GM10248 (cell line): ENCODE data around the gene CPN1.

Source experiments
- CTCF ChIA-PET: fragments of 300-600 bp; sonication (Branson Sonifier 250); formaldehyde crosslinking; extraction: SDS; loops from one replicate; lab custom pipeline; 2021; ENCODE audit warnings: antibody characterized with exemption; lab: Yijun Ruan, JAX
- POLR2A ChIA-PET: fragments of 350-650 bp; sonication (Branson Sonifier 250); formaldehyde crosslinking; extraction: SDS; loops from one replicate; lab custom pipeline; 2020; ENCODE audit warnings: antibody characterized with exemption; lab: Yijun Ruan, JAX
- DNase-seq: peaks from one replicate; pipeline ENCODE4 v3.0.0; 2012; ENCODE audit errors: extremely low spot score
- CTCF ChIP-seq: IDR thresholded peaks from 2 replicates; pipeline ENCODE4 v1.5.1; 2012; ENCODE audit warnings: mild to moderate bottlenecking, low read depth; ENCODE audit errors: extremely low read depth, missing control alignments, control extremely low read depth

The CPN1 gene

GRCh38 chr10:100065084-100065660 lies 16.5 kb downstream of the CPN1 start:
- ChIA-PET CTCF (interaction anchor here (0.8 to 1.0 kb wide), 2 partner anchors 19 to 220 kb away, joined by 3 to 5 read pairs; no protein-coding TSS in a partner anchor), POLR2A (no interaction called here)
- no peak for TF ChIP-seq CTCF
- no peak for DNase-seq

GRCh38 chr10:100061401-100061800 lies 20.3 kb downstream of the CPN1 start:
- POLR2A ChIA-PET, result no interaction called here
- no peak for DNase-seq
- no peak for TF ChIP-seq CTCF
- CTCF ChIA-PET, result interaction anchor here (1.6 to 2.8 kb wide), 2 partner anchors 15 to 216 kb away, joined by 4 to 23 read pairs; no protein-coding TSS in a partner anchor

- ChIA-PET CTCF (interaction anchor here (1.3 to 1.4 kb wide), 3 partner anchors 10 to 213 kb away, joined by 4 read pairs; no protein-coding TSS in a partner anchor), POLR2A (no interaction called here)
- DNase-seq, result no peak
- no peak for TF ChIP-seq CTCF
Measured at GRCh38 chr10:100057948-100058347, 23.7 kb downstream of the CPN1 start.

GRCh38 chr10:100053686-100054460 lies 27.8 kb downstream of the CPN1 start:
- no peak for DNase-seq
- ChIA-PET POLR2A (no interaction called here), CTCF (interaction anchor here (1.5 to 13.2 kb wide), 4 partner anchors 8 to 207 kb away, joined by 3 to 231 read pairs (median 8); no protein-coding TSS in a partner anchor)
- TF ChIP-seq CTCF, result no peak

- POLR2A ChIA-PET, result no interaction called here
- peak; percentile 87 for TF ChIP-seq CTCF
- peak; percentile 73 for DNase-seq
- CTCF ChIA-PET, result interaction anchor here (0.6 to 13.2 kb wide), 70 partner anchors 8 to 611 kb away, joined by 3 to 231 read pairs (median 4); partner anchors contain the start of genes CUTC and DNMBP
Measured at GRCh38 chr10:100046021-100046486, 35.6 kb downstream of the CPN1 start.

GRCh38 chr10:100045592-100045991 lies 36.1 kb downstream of the CPN1 start:
- POLR2A ChIA-PET, result interaction anchor here (0.5 kb wide), 1 partner anchor 30 kb away, joined by 3 read pairs; no protein-coding TSS in a partner anchor
- DNase-seq, result no peak
- TF ChIP-seq CTCF, result no peak
- CTCF ChIA-PET, result interaction anchor here (0.6 to 13.2 kb wide), 67 partner anchors 8 to 611 kb away, joined by 3 to 231 read pairs (median 4); partner anchors contain the start of genes CUTC and DNMBP
